Measurements from ENCODE around the gene EIF4B. TPM values are rescaled to one million over a fixed set of nuclear protein-coding genes. Genes with fewer than 3 reads are reported as not detected.

The EIF4B gene
- total RNA-seq, 2 experiments from 2014 or later = 813 to 821 TPM

DNA sequence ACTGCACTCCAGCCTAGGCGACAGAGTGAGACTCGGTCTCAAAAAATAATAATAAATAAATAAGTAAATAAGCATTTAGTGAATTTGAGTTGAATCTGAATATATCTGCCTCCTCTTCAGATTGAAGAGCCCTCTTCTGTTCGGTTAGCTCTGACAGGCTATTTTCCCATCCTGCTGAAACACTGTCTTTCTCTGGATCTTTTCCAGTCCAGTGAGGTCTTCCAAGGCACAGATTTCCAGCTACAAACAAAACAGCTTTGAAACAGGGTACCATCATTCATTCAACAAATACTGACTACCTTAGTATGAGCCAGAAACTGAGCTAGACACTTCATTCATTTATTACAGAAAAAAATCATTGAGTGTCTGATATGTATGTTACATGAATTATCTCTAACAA is 80.1 kb downstream of the EIF4B start:
- Mint-ChIP-seq H3K36me3 (ENCODE audit: low read depth) (no peaks in the 10 kb centered on the region), H3K4me1 (ENCODE audit: low read depth) (peaks cover 7% of the 10 kb centered on the region), H3K9me3 (no peaks in the 10 kb centered on the region), H3K27me3 (ENCODE audit: low read depth) (no peaks in the 10 kb centered on the region), H3K27ac (no peak overlapping the region), H3K4me3 (no peak overlapping the region)
- CTCF ChIA-PET = interaction anchor here (0.6 to 3.0 kb wide), 4 partner anchors 13 to 69 kb away, joined by 3 to 19 read pairs (median 4); no protein-coding TSS in a partner anchor
- DNase-seq = no peak
- intact Hi-C loops (cut with micrococcal nuclease) = no loop called here

DNA sequence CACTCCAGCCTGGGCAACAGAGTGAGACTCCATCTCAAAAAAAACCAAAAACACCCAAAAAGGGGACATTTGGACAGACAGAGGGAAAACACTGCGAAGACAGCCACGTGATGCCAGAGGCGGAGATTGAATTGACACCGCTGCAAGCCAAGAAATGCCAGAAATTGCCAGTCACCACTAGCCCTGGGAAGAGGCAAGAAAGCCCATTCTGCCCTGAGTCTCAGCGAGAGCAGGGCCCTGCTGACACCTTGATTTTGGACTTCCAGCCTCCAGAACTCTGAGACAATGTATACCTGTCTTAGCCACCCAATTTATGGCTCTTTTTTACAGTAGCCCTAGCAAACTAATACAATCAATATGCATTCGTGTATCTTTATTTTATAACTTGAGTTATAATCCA is 83.8 kb downstream of the EIF4B start:
- Mint-ChIP-seq H3K36me3 (ENCODE audit: low read depth) (no peaks in the 10 kb centered on the region), H3K4me1 (ENCODE audit: low read depth) (no peaks in the 10 kb centered on the region), H3K9me3 (no peaks in the 10 kb centered on the region), H3K27ac (no peak overlapping the region), H3K27me3 (ENCODE audit: low read depth) (no peaks in the 10 kb centered on the region), H3K4me3 (no peak overlapping the region)
- intact Hi-C loops (cut with micrococcal nuclease) = no loop called here
- DNase-seq = no peak
- CTCF ChIA-PET = interaction anchor here (1.0 to 1.7 kb wide), 2 partner anchors 12 to 24 kb away, joined by 4 to 6 read pairs; no protein-coding TSS in a partner anchor

DNA sequence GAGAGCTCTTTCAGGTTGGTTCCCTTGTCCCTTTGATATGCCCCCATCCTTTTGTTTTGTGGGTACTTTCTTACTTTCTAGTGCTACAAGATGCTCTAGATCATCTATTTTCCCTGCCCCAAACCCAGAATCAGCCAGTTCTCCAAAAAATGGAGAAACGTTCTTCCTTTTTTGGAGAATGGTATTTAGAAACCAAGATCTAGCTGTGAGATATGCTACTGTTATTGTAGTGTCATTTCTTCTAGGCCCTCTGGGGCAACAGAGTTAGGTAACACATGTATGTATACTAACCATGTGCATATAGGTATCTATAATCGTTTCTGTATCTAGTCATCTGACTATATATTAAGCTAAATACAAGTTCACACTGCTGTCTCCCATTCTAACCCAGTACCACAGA is 84.3 kb downstream of the EIF4B start:
- Mint-ChIP-seq H3K4me1 (ENCODE audit: low read depth) (no peaks in the 10 kb centered on the region), H3K27me3 (ENCODE audit: low read depth) (no peaks in the 10 kb centered on the region), H3K36me3 (ENCODE audit: low read depth) (no peaks in the 10 kb centered on the region), H3K4me3 (no peak overlapping the region), H3K27ac (no peak overlapping the region), H3K9me3 (no peaks in the 10 kb centered on the region)
- CTCF ChIA-PET = interaction anchor here (1.0 to 1.7 kb wide), 2 partner anchors 12 to 25 kb away, joined by 4 to 6 read pairs; no protein-coding TSS in a partner anchor
- no peak for DNase-seq
- intact Hi-C loops (cut with micrococcal nuclease) = no loop called here

DNA sequence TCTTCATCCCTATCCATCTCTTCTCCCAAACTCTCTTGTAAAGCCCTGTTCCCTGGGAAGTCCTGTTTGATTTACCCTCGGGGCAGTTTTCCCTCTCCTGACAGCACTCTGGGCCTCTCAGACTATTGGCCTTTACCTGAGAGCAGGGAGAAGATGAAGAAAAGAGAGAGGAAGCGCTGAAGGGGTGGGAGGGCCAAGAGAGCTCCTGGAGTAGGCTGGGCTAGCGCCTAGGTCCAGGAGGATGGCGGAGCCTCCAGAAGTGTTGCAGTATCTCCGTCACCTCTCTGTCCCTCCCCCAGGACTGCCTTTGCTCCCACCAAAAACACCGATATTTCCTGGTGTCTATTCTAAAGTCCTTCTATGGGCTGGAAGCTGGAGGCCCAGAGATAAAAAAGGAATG is 85.5 kb downstream of the EIF4B start:
- Mint-ChIP-seq H3K27me3 (ENCODE audit: low read depth) (peaks cover under 1% of the 10 kb centered on the region), H3K27ac (no peak overlapping the region), H3K4me3 (no peak overlapping the region), H3K9me3 (no peaks in the 10 kb centered on the region), H3K4me1 (ENCODE audit: low read depth) (peaks cover under 1% of the 10 kb centered on the region), H3K36me3 (ENCODE audit: low read depth) (no peaks in the 10 kb centered on the region)
- CTCF ChIA-PET = interaction anchor here (4.6 kb wide), 1 partner anchor 25 kb away, joined by 22 read pairs; no protein-coding TSS in a partner anchor
- intact Hi-C loops (cut with micrococcal nuclease) = no loop called here
- no peak for DNase-seq

Small RNA genes lying within 50 kb of the gene (microRNA-seq; reads per million reads assigned to microRNA genes)
- gene MIR6757 (ENCODE audit: borderline microRNAs expressed, borderline replicate concordance) = not detected

Other genes starting within 250 kb of the EIF4B start
- not detected for gene KRT76, start 229.1 kb upstream of the EIF4B start, total RNA-seq
- not detected for gene KRT3, start 210.3 kb upstream of the EIF4B start, total RNA-seq
- gene KRT4, start 192.3 kb upstream of the EIF4B start, total RNA-seq = not detected
- gene KRT79, start 172.1 kb upstream of the EIF4B start, total RNA-seq = not detected
- gene KRT78, start 157.5 kb upstream of the EIF4B start, total RNA-seq = not detected
- under 1 TPM; 0.24 to 0.40 TPM for gene KRT8, start 101.4 kb upstream of the EIF4B start, total RNA-seq
- 1 to 10 TPM; 7.5 to 7.9 TPM for gene KRT18, start 57.3 kb upstream of the EIF4B start, total RNA-seq
- gene TNS2, start 43.6 kb downstream of the EIF4B start, total RNA-seq = under 1 TPM; 0.37 to 0.67 TPM
- gene SPRYD3, start 72.9 kb downstream of the EIF4B start, total RNA-seq = 10 to 100 TPM; 20.1 to 20.2 TPM
- gene IGFBP6, start 91.2 kb downstream of the EIF4B start, total RNA-seq = 1 to 10 TPM; 3.7 to 6.4 TPM
- under 1 TPM; 0.74 to 0.81 TPM for gene SOAT2, start 97.0 kb downstream of the EIF4B start, total RNA-seq
- 10 to 100 TPM; 40.4 to 42.0 TPM for gene ZNF740, start 174.3 kb downstream of the EIF4B start, total RNA-seq
- gene CSAD, start 174.5 kb downstream of the EIF4B start, total RNA-seq = 10 to 100 TPM; 31.5 to 32.3 TPM
- gene ITGB7, start 200.8 kb downstream of the EIF4B start, total RNA-seq = 10 to 100 TPM; 32.3 to 32.5 TPM
- 1 to 10 TPM; 4.0 to 4.6 TPM for gene RARG, start 225.8 kb downstream of the EIF4B start, total RNA-seq

Data from activated naive CD4-positive, alpha-beta T cell treated with anti-CD3 and anti-CD28 coated beads for 36 hours (primary cell).